Keratinocyte (primary cell): Measurements from ENCODE around the gene GALNT13. TPM values are rescaled to one million over a fixed set of nuclear protein-coding genes. Genes with fewer than 3 reads are reported as not detected.

Experiments
- DNase-seq: peaks from one replicate; pipeline ENCODE4 v3.0.0-alpha.2; 2011; ENCODE audit warnings: low read depth, missing footprints, low spot score
- FAIRE-seq: peaks from 2 replicates; lab custom pipeline; 2011; peaks lifted over from hg19 to GRCh38; lab: Jason Lieb, UNC
- H2AFZ ChIP-seq: 2 replicates; pipeline ENCODE4 v1.6.0; 2012; ENCODE audit warnings: low read length, control low read depth, inconsistent platforms; ENCODE audit not compliant: control insufficient read depth
- H3K27ac ChIP-seq: 2 replicates; pipeline ENCODE4 v1.5.1; 2011; ENCODE audit warnings: low read length; ENCODE audit not compliant: control insufficient read depth, insufficient read depth
- H3K27me3 ChIP-seq: 3 replicates; pipeline ENCODE4 v1.6.0; 2011; ENCODE audit warnings: low read length; ENCODE audit not compliant: control insufficient read depth, insufficient read depth; ENCODE audit errors: extremely low read depth
- H3K36me3 ChIP-seq, 2 experiments: 2 replicates in 1 of 2; 3 replicates in 1 of 2; pipeline ENCODE4 v1.5.1; 2011; ENCODE audit warnings: low read length in 2 of 2, mild to moderate bottlenecking in 1 of 2; ENCODE audit not compliant: control insufficient read depth in 2 of 2, insufficient read depth in 2 of 2; ENCODE audit errors: extremely low read depth in 1 of 2
- H3K4me1 ChIP-seq: 3 replicates; pipeline ENCODE4 v1.5.1; 2011; ENCODE audit warnings: low read length; ENCODE audit not compliant: control insufficient read depth, insufficient read depth; ENCODE audit errors: extremely low read depth
- H3K4me2 ChIP-seq: 3 replicates; pipeline ENCODE4 v1.6.0; 2011; ENCODE audit warnings: low read depth, low read length; ENCODE audit not compliant: control insufficient read depth, insufficient read depth; ENCODE audit errors: extremely low read depth
- H3K4me3 ChIP-seq, 3 experiments: fragments of 200-600 bp in 1 of 3; sonication (generic) in 1 of 3; 2 replicates in 2 of 3; 3 replicates in 1 of 3; pipeline ENCODE4 v1.5.1; 2011 to 2016; ENCODE audit warnings: low read length in 3 of 3, mild to moderate bottlenecking in 3 of 3, control low read depth in 2 of 3, inconsistent platforms in 1 of 3, low read depth in 1 of 3, mixed read lengths in 1 of 3, mixed run types in 1 of 3, moderate library complexity in 1 of 3; ENCODE audit not compliant: control insufficient read depth in 2 of 3, insufficient read depth in 2 of 3; ENCODE audit errors: extremely low read depth in 1 of 3
- H3K79me2 ChIP-seq: 2 replicates; pipeline ENCODE4 v1.6.0; 2012; ENCODE audit warnings: low read length; ENCODE audit not compliant: control insufficient read depth, insufficient read depth
- H3K9ac ChIP-seq: 3 replicates; pipeline ENCODE4 v1.6.0; 2011; ENCODE audit warnings: low read length; ENCODE audit not compliant: control insufficient read depth, insufficient read depth; ENCODE audit errors: extremely low read depth
- H3K9me1 ChIP-seq: 3 replicates; pipeline ENCODE4 v1.6.0; 2011; ENCODE audit warnings: low read length; ENCODE audit not compliant: control insufficient read depth, insufficient read depth; ENCODE audit errors: extremely low read depth
- H3K9me3 ChIP-seq: 2 replicates; pipeline ENCODE4 v1.5.1; 2012; ENCODE audit warnings: low read depth, low read length; ENCODE audit not compliant: control insufficient read depth
- H4K20me1 ChIP-seq: 3 replicates; pipeline ENCODE4 v1.6.0; 2011; ENCODE audit warnings: low read length; ENCODE audit not compliant: control insufficient read depth, insufficient read depth; ENCODE audit errors: extremely low read depth
- CTCF ChIP-seq, 3 experiments: IDR thresholded peaks in 1 of 3; conservative IDR thresholded peaks in 1 of 3; optimal IDR thresholded peaks in 1 of 3; 2 replicates in 2 of 3; 3 replicates in 1 of 3; pipeline versions ENCODE3 to v1.5.1; 2011; ENCODE audit warnings: low read length in 3 of 3, mild to moderate bottlenecking in 3 of 3, moderate library complexity in 2 of 3, control low read depth in 1 of 3, inconsistent platforms in 1 of 3; ENCODE audit not compliant: insufficient read depth in 2 of 3; ENCODE audit errors: extremely low read depth in 1 of 3
- EZH2 ChIP-seq: IDR thresholded peaks from one replicate; pipeline ENCODE4 v1.6.1; 2012; ENCODE audit warnings: inconsistent platforms, mild to moderate bottlenecking, low read length, moderate library complexity
- dilution Hi-C: fragments of 300-500 bp; cut with MboI; formaldehyde crosslinking; loops from one replicate; pipeline ENCODE4 v1.7.0; 2020; ENCODE audit warnings: low sequenced_read_pairs; ENCODE audit not compliant: extremely low pct_ligation_motif_present
- polyA plus RNA-seq, 5 experiments: library from polyadenylated mRNA; depleted of rRNA in 3 of 5; stranded (reverse) in 3 of 5; stranded (forward) in 1 of 5; unstranded in 1 of 5; fragments of >200 nt; gene quantifications; 1 replicate in 1 of 5; 2 replicates in 3 of 5; 3 replicates in 1 of 5; pipeline versions ENCODE4 v1.2.1 to v1.2.3, GENCODE V29; 2011 to 2012; ENCODE audit warnings: missing spikeins in 2 of 5, low read depth in 1 of 5, low replicate concordance in 1 of 5

The GALNT13 gene
- polyA plus RNA-seq, 1 donor (not counting 4 experiments of a cell fraction or from before 2014, with no cell fraction given), result not detected

GRCh38 chr2:154439156-154439555 is 567.4 kb downstream of the GALNT13 start:
- TF ChIP-seq CTCF (optimal IDR thresholded peaks at IDR 0.05 in 1 of 3, IDR thresholded peaks at IDR 0.05 in 1 of 3, conservative IDR thresholded peaks at IDR 0.05 in 1 of 3; ENCODE audit: extremely low read depth in 1 of 3, insufficient read depth in 2 of 3, low read length in 3 of 3), result no peak
- no peak for TF ChIP-seq EZH2
- H3K27ac ChIP-seq, result no peak overlapping the region
- no peak overlapping the region for H3K4me3 ChIP-seq
- H3K27me3 ChIP-seq, result no peaks in the 10 kb centered on the region
- no peaks in the 10 kb centered on the region for H3K9me3 ChIP-seq
- no peaks in the 10 kb centered on the region for H3K9me1 ChIP-seq
- H3K9ac ChIP-seq, result no peak overlapping the region
- FAIRE-seq, result no peak
- H2AFZ ChIP-seq, result no peak overlapping the region
- DNase-seq, result no peak
- H3K4me2 ChIP-seq, result no peak overlapping the region
- H3K36me3 ChIP-seq, result no peaks in the 10 kb centered on the region
- dilution Hi-C loops, result no loop called here
- H4K20me1 ChIP-seq, result no peaks in the 10 kb centered on the region
- no peaks in the 10 kb centered on the region for H3K79me2 ChIP-seq
- H3K4me1 ChIP-seq, result no peaks in the 10 kb centered on the region

GRCh38 chr2:154443919-154444318 is 572.2 kb downstream of the GALNT13 start:
- H3K4me1 ChIP-seq, result no peaks in the 10 kb centered on the region
- no peaks in the 10 kb centered on the region for H4K20me1 ChIP-seq
- H3K4me2 ChIP-seq, result no peak overlapping the region
- FAIRE-seq (no peak), DNase-seq (no peak)
- dilution Hi-C loops, result no loop called here
- H3K36me3 ChIP-seq, result no peaks in the 10 kb centered on the region
- no peaks in the 10 kb centered on the region for H3K27me3 ChIP-seq
- H3K9ac ChIP-seq, result no peak overlapping the region
- H2AFZ ChIP-seq, result no peak overlapping the region
- no peak for TF ChIP-seq CTCF (optimal IDR thresholded peaks at IDR 0.05 in 1 of 3, IDR thresholded peaks at IDR 0.05 in 1 of 3, conservative IDR thresholded peaks at IDR 0.05 in 1 of 3; ENCODE audit: extremely low read depth in 1 of 3, insufficient read depth in 2 of 3, low read length in 3 of 3)
- TF ChIP-seq EZH2, result no peak
- no peaks in the 10 kb centered on the region for H3K79me2 ChIP-seq
- no peak overlapping the region for H3K4me3 ChIP-seq
- H3K9me3 ChIP-seq, result no peaks in the 10 kb centered on the region
- no peaks in the 10 kb centered on the region for H3K9me1 ChIP-seq
- H3K27ac ChIP-seq, result no peak overlapping the region
